Measurements from ENCODE around the gene SLIT1.

SLIT1 gene

DNA sequence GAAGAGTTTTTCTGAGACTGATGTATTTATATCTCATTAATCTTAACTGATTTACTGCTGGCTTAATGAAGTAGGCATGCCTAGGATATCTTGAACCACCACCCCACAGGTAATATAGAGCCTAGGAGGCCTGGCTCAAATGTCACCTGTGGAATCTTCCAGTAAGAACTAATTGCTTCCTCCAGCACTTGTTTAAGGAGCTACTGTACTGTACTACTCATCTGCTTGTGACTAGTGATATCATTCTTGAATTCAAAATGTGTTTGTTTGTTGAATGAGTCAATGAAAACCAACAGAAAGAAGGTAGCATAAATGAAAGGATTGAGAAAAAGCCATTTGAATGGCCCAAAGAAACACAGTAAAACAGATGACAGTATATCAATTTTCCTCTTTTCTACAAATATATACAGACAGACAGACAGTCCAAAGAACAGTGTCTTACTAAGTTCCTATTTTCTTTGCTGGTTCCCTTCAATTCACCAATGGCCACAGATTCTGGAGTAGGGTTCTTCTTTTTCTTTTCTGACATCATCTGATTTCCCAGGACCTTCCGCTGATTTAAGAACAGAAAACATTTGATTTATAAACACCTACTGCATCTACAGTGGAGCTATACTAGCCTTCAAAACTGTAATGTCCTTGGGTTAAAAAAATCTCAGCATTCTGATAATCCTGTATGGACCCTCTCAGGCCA, 43.7 kb upstream of the SLIT1 start:
- H3K4me3 ChIP-seq (ENCODE audit: low read depth, low read length, poor library complexity, severe bottlenecking), result no peak overlapping the region
- peaks cover 12% of the 10 kb centered on the region for H3K36me3 ChIP-seq (ENCODE audit: insufficient read depth, low read length)
- TF ChIP-seq, protein P1, sequence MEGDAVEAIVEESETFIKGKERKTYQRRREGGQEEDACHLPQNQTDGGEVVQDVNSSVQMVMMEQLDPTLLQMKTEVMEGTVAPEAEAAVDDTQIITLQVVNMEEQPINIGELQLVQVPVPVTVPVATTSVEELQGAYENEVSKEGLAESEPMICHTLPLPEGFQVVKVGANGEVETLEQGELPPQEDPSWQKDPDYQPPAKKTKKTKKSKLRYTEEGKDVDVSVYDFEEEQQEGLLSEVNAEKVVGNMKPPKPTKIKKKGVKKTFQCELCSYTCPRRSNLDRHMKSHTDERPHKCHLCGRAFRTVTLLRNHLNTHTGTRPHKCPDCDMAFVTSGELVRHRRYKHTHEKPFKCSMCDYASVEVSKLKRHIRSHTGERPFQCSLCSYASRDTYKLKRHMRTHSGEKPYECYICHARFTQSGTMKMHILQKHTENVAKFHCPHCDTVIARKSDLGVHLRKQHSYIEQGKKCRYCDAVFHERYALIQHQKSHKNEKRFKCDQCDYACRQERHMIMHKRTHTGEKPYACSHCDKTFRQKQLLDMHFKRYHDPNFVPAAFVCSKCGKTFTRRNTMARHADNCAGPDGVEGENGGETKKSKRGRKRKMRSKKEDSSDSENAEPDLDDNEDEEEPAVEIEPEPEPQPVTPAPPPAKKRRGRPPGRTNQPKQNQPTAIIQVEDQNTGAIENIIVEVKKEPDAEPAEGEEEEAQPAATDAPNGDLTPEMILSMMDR (IDR thresholded peaks at IDR 0.05; ENCODE audit: low read length), result no peak
- TF ChIP-seq EZH2 (IDR thresholded peaks at IDR 0.05; ENCODE audit: borderline replicate concordance, low read length), result no peak
- H3K9me2 ChIP-seq (ENCODE audit: low read depth, low read length), result no peaks in the 10 kb centered on the region
- H3K9me3 ChIP-seq (ENCODE audit: low read length), result no peaks in the 10 kb centered on the region
- H3K27ac ChIP-seq (ENCODE audit: low read depth, low read length, poor library complexity, severe bottlenecking), result no peak overlapping the region
- H2AFZ ChIP-seq (ENCODE audit: low read length), result no peak overlapping the region
- no peak overlapping the region for H3K4me2 ChIP-seq (ENCODE audit: low read length)
- H3K79me2 ChIP-seq (ENCODE audit: insufficient read depth, low read length), result no peaks in the 10 kb centered on the region
- no peaks in the 10 kb centered on the region for H3K27me3 ChIP-seq (ENCODE audit: insufficient read depth, low read length)
- H3K4me1 ChIP-seq (ENCODE audit: insufficient read depth, low read length, severe bottlenecking), result no peaks in the 10 kb centered on the region
- no peak overlapping the region for H3K9ac ChIP-seq (ENCODE audit: low read length)
- H3F3A ChIP-seq (ENCODE audit: insufficient read depth, low read length), result no peaks in the 10 kb centered on the region
- H4K20me1 ChIP-seq (ENCODE audit: insufficient read depth, low read length), result no peaks in the 10 kb centered on the region

- no peaks in the 10 kb centered on the region for H3K4me1 ChIP-seq (ENCODE audit: insufficient read depth, low read length, severe bottlenecking)
- no peak overlapping the region for H3K27ac ChIP-seq (ENCODE audit: low read depth, low read length, poor library complexity, severe bottlenecking)
- H2AFZ ChIP-seq (ENCODE audit: low read length), result no peak overlapping the region
- no peak overlapping the region for H3K9ac ChIP-seq (ENCODE audit: low read length)
- H3F3A ChIP-seq (ENCODE audit: insufficient read depth, low read length), result no peaks in the 10 kb centered on the region
- H3K9me3 ChIP-seq (ENCODE audit: low read length), result no peaks in the 10 kb centered on the region
- H4K20me1 ChIP-seq (ENCODE audit: insufficient read depth, low read length), result no peaks in the 10 kb centered on the region
- no peaks in the 10 kb centered on the region for H3K9me2 ChIP-seq (ENCODE audit: low read depth, low read length)
- no peak for TF ChIP-seq EZH2 (IDR thresholded peaks at IDR 0.05; ENCODE audit: borderline replicate concordance, low read length)
- TF ChIP-seq, protein P1 (IDR thresholded peaks at IDR 0.05; ENCODE audit: low read length), result no peak
- H3K4me2 ChIP-seq (ENCODE audit: low read length), result no peak overlapping the region
- H3K79me2 ChIP-seq (ENCODE audit: insufficient read depth, low read length), result no peaks in the 10 kb centered on the region
- no peaks in the 10 kb centered on the region for H3K27me3 ChIP-seq (ENCODE audit: insufficient read depth, low read length)
- H3K36me3 ChIP-seq (ENCODE audit: insufficient read depth, low read length), result peaks cover 12% of the 10 kb centered on the region
- no peak overlapping the region for H3K4me3 ChIP-seq (ENCODE audit: low read depth, low read length, poor library complexity, severe bottlenecking)
Measured at GRCh38 chr10:97228775-97229157, 43.0 kb upstream of the SLIT1 start.

GRCh38 chr10:97228130-97228774, 42.5 kb upstream of the SLIT1 start:
- TF ChIP-seq EZH2 (IDR thresholded peaks at IDR 0.05; ENCODE audit: borderline replicate concordance, low read length), result no peak
- TF ChIP-seq, protein P1 (IDR thresholded peaks at IDR 0.05; ENCODE audit: low read length), result no peak
- Histone ChIP-seq H4K20me1 (ENCODE audit: insufficient read depth, low read length) (no peaks in the 10 kb centered on the region), H3K9me2 (ENCODE audit: low read depth, low read length) (no peaks in the 10 kb centered on the region), H3K27ac (ENCODE audit: low read depth, low read length, poor library complexity, severe bottlenecking) (no peak overlapping the region), H3K4me2 (ENCODE audit: low read length) (no peak overlapping the region), H3K79me2 (ENCODE audit: insufficient read depth, low read length) (no peaks in the 10 kb centered on the region), H2AFZ (ENCODE audit: low read length) (no peak overlapping the region), H3F3A (ENCODE audit: insufficient read depth, low read length) (no peaks in the 10 kb centered on the region), H3K4me3 (ENCODE audit: low read depth, low read length, poor library complexity, severe bottlenecking) (no peak overlapping the region), H3K27me3 (ENCODE audit: insufficient read depth, low read length) (no peaks in the 10 kb centered on the region), H3K4me1 (ENCODE audit: insufficient read depth, low read length, severe bottlenecking) (no peaks in the 10 kb centered on the region), H3K36me3 (ENCODE audit: insufficient read depth, low read length) (peaks cover 12% of the 10 kb centered on the region), H3K9ac (ENCODE audit: low read length) (no peak overlapping the region), H3K9me3 (ENCODE audit: low read length) (no peaks in the 10 kb centered on the region)
